ENCODE results near the gene IFI6. TPM values are rescaled to one million over a fixed set of nuclear protein-coding genes. Genes with fewer than 3 reads are reported as not detected.

Gene IFI6
- total and polyA plus RNA-seq, 2 of the 13 experiments (the other 11 are each of a cell fraction or from before 2014, with no cell fraction given): 12.9 to 13.2 TPM

GRCh38 chr1:27671964-27672749, at the start of gene IFI6 (continued):
- no peak for TF ChIP-seq GPN1 (CRISPR knock-in tag; IDR thresholded peaks at IDR 0.05; ENCODE audit: borderline replicate concordance)
- TF ChIP-seq MLLT10 (CRISPR knock-in tag; IDR thresholded peaks at IDR 0.05): no peak
- no peak for TF ChIP-seq NFIB (CRISPR knock-in tag; IDR thresholded peaks at IDR 0.05; ENCODE audit: borderline replicate concordance)
- TF ChIP-seq ZNF121 (CRISPR knock-in tag; IDR thresholded peaks at IDR 0.05): no peak
- no peak for TF ChIP-seq ZNF562 (CRISPR knock-in tag; IDR thresholded peaks at IDR 0.05; ENCODE audit: borderline replicate concordance)
- TF ChIP-seq ZNF367 (CRISPR knock-in tag; IDR thresholded peaks at IDR 0.05; ENCODE audit: borderline replicate concordance): no peak
- no peak for TF ChIP-seq KDM1A (CRISPR knock-in tag; IDR thresholded peaks at IDR 0.05)
- no peak for TF ChIP-seq GZF1 (CRISPR knock-in tag; IDR thresholded peaks at IDR 0.05)
- TF ChIP-seq ZNF382 (CRISPR knock-in tag; IDR thresholded peaks at IDR 0.05; ENCODE audit: borderline replicate concordance): no peak
- no peak for TF ChIP-seq PCBP2 (optimal IDR thresholded peaks at IDR 0.05; ENCODE audit: low read depth, low read length, poor library complexity, severe bottlenecking)
- TF ChIP-seq CREBL2 (CRISPR knock-in tag; IDR thresholded peaks at IDR 0.05; ENCODE audit: borderline replicate concordance): no peak
- no peak for TF ChIP-seq CCAR2 (optimal IDR thresholded peaks at IDR 0.05; ENCODE audit: low read depth, low read length)
- peak; percentile 35 for TF ChIP-seq YY1 (IDR thresholded peaks at IDR 0.05; ENCODE audit: insufficient read depth, insufficient replicate concordance, low read depth, low read length)
- no peak for TF ChIP-seq ZNF746 (CRISPR knock-in tag; IDR thresholded peaks at IDR 0.05)
- TF ChIP-seq, protein P1, sequence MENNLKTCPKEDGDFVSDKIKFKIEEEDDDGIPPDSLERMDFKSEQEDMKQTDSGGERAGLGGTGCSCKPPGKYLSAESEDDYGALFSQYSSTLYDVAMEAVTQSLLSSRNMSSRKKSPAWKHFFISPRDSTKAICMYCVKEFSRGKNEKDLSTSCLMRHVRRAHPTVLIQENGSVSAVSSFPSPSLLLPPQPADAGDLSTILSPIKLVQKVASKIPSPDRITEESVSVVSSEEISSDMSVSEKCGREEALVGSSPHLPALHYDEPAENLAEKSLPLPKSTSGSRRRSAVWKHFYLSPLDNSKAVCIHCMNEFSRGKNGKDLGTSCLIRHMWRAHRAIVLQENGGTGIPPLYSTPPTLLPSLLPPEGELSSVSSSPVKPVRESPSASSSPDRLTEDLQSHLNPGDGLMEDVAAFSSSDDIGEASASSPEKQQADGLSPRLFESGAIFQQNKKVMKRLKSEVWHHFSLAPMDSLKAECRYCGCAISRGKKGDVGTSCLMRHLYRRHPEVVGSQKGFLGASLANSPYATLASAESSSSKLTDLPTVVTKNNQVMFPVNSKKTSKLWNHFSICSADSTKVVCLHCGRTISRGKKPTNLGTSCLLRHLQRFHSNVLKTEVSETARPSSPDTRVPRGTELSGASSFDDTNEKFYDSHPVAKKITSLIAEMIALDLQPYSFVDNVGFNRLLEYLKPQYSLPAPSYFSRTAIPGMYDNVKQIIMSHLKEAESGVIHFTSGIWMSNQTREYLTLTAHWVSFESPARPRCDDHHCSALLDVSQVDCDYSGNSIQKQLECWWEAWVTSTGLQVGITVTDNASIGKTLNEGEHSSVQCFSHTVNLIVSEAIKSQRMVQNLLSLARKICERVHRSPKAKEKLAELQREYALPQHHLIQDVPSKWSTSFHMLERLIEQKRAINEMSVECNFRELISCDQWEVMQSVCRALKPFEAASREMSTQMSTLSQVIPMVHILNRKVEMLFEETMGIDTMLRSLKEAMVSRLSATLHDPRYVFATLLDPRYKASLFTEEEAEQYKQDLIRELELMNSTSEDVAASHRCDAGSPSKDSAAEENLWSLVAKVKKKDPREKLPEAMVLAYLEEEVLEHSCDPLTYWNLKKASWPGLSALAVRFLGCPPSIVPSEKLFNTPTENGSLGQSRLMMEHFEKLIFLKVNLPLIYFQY (CRISPR knock-in tag; IDR thresholded peaks at IDR 0.05; ENCODE audit: borderline replicate concordance): no peak
- no peak for TF ChIP-seq CSRNP2 (CRISPR knock-in tag; conservative IDR thresholded peaks at IDR 0.05; ENCODE audit: low read depth)
- TF ChIP-seq, protein P2, sequence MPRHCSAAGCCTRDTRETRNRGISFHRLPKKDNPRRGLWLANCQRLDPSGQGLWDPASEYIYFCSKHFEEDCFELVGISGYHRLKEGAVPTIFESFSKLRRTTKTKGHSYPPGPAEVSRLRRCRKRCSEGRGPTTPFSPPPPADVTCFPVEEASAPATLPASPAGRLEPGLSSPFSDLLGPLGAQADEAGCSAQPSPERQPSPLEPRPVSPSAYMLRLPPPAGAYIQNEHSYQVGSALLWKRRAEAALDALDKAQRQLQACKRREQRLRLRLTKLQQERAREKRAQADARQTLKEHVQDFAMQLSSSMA (CRISPR knock-in tag; IDR thresholded peaks at IDR 0.05): no peak
- no peak for TF ChIP-seq KLF11 (CRISPR knock-in tag; IDR thresholded peaks at IDR 0.05)
- no peak for TF ChIP-seq ZSCAN31 (CRISPR knock-in tag; IDR thresholded peaks at IDR 0.05; ENCODE audit: low read depth)
- TF ChIP-seq LCORL (IDR thresholded peaks at IDR 0.05): no peak
- peak; percentile 56; the same call in 1 of the 2 replicates for TF ChIP-seq LCORL (CRISPR knock-in tag; IDR thresholded peaks at IDR 0.05)
- TF ChIP-seq MAX (IDR thresholded peaks at IDR 0.05): peak; percentile 48
